Panc1 (cell line): Measurements from ENCODE around the gene SESTD1.

ENCODE experiments used
- POLR2AphosphoS5 ChIP-seq: IDR thresholded peaks from 2 replicates; pipeline ENCODE4 v1.6.1; 2012; ENCODE audit warnings: mild to moderate bottlenecking, low read depth, low read length, moderate library complexity
- TF ChIP-seq, protein P1 (sequence below): fragments of 450-650 bp; IDR thresholded peaks from 2 replicates; pipeline ENCODE4 v1.5.1; 2017; ENCODE audit warnings: mild to moderate bottlenecking

GRCh38 chr2:179277429-179278196 is 13.0 kb upstream of the SESTD1 start:
- TF ChIP-seq, protein P1, sequence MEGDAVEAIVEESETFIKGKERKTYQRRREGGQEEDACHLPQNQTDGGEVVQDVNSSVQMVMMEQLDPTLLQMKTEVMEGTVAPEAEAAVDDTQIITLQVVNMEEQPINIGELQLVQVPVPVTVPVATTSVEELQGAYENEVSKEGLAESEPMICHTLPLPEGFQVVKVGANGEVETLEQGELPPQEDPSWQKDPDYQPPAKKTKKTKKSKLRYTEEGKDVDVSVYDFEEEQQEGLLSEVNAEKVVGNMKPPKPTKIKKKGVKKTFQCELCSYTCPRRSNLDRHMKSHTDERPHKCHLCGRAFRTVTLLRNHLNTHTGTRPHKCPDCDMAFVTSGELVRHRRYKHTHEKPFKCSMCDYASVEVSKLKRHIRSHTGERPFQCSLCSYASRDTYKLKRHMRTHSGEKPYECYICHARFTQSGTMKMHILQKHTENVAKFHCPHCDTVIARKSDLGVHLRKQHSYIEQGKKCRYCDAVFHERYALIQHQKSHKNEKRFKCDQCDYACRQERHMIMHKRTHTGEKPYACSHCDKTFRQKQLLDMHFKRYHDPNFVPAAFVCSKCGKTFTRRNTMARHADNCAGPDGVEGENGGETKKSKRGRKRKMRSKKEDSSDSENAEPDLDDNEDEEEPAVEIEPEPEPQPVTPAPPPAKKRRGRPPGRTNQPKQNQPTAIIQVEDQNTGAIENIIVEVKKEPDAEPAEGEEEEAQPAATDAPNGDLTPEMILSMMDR, result no peak
- no peak for TF ChIP-seq POLR2AphosphoS5
